Prostate gland (tissue), 2 donors: ENCODE measurements around the gene ZBTB5.

Source experiments
- CTCF ChIP-seq, 4 experiments: fragments of 200-600 bp in 2 of 4; fragments of 450-650 bp in 2 of 4; sonication (generic) in 2 of 4; IDR thresholded peaks; 1 replicate in 3 of 4; 2 replicates in 1 of 4; pipeline ENCODE4 v1.5.1; 2016 to 2019; ENCODE audit warnings: antibody characterized with exemption in 4 of 4, mild to moderate bottlenecking in 2 of 4, moderate library complexity in 2 of 4
- POLR2A ChIP-seq: fragments of 450-650 bp; IDR thresholded peaks from one replicate; pipeline ENCODE4 v1.6.1; 2016; ENCODE audit warnings: antibody characterized with exemption, mild to moderate bottlenecking

- TF ChIP-seq CTCF (IDR thresholded peaks at IDR 0.05): no peak
- TF ChIP-seq POLR2A: no peak
These were observed 41.0 kb downstream of the ZBTB5 start for GRCh38 chr9:37424204-37424685.
